NCI-H2081 (cell line): ENCODE results near the gene HLA-A.

Source experiments
- DNase-seq, 2 experiments: peaks; one replicate each; lab custom pipeline; 2025; lab: John Stamatoyannopoulos, UW

The HLA-A gene

DNA sequence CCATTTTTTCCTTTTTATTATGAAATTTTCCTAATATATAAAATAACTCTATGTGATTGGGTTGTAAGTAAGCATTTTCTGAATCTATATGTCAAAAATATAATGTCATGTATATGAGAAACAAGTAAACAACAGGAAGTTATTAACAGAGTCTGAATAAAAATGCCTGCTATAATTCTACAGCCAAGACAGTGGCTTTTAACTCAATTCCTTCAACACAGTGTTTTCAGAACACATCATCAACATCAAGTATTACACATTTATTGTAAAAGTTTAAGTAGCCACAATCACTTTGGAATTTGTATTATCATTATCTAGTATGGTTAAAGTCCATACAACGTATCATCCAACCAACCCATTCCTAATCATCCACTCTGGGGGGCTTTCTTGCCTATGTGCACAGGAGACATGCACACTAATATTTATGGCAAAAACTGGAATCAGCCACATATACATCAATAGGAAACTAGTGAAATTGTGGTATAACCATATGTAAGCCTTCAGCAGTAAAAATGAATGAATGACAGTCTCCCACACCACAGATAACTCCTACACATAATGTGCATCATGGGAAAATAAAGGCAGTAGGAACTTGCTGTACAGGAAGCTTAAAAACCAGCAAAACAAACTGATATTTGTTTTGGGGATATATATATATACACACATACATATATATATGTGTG lies 6.9 kb upstream of the HLA-A start:
- DNase-seq: no peak

- DNase-seq: no peak
Measured at GRCh38 chr6:29938746-29939508, 3.4 kb upstream of the HLA-A start.

- DNase-seq: no peak
Measured at GRCh38 chr6:29941016-29941415, 1.3 kb upstream of the HLA-A start.

DNA sequence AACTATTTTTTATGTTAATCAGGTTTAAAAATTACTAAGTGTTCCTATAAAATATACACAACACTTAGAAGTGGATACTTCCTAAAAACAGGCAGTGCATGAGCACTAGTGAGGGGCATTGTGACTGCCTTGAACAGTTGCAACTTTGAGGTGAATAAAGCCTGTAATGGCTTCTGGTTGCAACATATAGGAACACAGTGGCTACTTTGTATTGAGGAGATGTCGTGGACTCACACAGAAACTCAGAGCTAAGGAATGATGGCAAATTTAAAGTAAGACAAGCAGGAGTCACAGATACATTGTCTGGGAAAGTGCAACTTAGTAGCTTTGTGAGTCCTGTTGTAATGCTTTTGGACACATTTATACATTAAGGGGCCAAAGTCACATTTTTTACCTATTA lies 861 bp upstream of the HLA-A start:
- DNase-seq: no peak

GRCh38 chr6:29941916-29942274 lies 437 bp upstream of the HLA-A start:
- no peak for DNase-seq

DNA sequence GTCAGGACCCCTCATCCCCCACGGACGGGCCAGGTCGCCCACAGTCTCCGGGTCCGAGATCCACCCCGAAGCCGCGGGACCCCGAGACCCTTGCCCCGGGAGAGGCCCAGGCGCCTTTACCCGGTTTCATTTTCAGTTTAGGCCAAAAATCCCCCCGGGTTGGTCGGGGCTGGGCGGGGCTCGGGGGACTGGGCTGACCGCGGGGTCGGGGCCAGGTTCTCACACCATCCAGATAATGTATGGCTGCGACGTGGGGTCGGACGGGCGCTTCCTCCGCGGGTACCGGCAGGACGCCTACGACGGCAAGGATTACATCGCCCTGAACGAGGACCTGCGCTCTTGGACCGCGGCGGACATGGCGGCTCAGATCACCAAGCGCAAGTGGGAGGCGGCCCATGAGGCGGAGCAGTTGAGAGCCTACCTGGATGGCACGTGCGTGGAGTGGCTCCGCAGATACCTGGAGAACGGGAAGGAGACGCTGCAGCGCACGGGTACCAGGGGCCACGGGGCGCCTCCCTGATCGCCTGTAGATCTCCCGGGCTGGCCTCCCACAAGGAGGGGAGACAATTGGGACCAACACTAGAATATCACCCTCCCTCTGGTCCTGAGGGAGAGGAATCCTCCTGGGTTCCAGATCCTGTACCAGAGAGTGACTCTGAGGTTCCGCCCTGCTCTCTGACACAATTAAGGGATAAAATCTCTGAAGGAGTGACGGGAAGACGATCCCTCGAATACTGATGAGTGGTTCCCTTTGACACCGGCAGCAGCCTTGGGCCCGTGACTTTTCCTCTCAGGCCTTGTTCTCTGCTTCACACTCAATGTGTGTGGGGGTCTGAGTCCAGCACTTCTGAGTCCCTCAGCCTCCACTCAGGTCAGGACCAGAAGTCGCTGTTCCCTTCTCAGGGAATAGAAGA lies 978 bp downstream of the HLA-A start:
- no peak for DNase-seq

DNA sequence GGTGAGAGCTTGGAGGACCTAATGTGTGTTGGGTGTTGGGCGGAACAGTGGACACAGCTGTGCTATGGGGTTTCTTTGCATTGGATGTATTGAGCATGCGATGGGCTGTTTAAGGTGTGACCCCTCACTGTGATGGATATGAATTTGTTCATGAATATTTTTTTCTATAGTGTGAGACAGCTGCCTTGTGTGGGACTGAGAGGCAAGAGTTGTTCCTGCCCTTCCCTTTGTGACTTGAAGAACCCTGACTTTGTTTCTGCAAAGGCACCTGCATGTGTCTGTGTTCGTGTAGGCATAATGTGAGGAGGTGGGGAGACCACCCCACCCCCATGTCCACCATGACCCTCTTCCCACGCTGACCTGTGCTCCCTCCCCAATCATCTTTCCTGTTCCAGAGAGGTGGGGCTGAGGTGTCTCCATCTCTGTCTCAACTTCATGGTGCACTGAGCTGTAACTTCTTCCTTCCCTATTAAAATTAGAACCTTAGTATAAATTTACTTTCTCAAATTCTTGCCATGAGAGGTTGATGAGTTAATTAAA lies 3.0 kb downstream of the HLA-A start:
- no peak for DNase-seq

GRCh38 chr6:29946223-29947076 lies 4.1 kb downstream of the HLA-A start:
- DNase-seq: no peak

- no peak for DNase-seq
Measured at GRCh38 chr6:29947077-29947980, 5.0 kb downstream of the HLA-A start.

GRCh38 chr6:29948277-29948676 lies 5.9 kb downstream of the HLA-A start:
- DNase-seq: no peak

DNA sequence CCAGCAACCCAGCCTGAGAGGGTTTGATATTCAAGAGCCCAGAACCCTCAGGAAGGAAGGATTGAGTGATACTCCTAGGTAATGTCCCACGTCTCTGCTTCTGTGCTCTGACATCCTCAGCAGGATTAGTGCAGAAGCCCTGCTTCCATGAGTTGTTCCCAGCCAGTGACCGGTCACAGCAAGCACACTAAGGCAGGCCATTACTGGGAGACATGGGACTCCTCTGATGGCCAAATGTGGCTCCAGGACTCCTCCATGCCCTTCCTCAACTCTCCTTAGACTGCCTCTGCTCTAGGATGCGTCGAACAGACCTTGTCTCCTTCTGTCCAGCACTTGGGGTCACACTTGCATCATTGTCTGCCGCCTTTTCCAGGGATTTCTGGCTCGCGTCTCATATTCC lies 7.6 kb downstream of the HLA-A start:
- DNase-seq: no peak

DNA sequence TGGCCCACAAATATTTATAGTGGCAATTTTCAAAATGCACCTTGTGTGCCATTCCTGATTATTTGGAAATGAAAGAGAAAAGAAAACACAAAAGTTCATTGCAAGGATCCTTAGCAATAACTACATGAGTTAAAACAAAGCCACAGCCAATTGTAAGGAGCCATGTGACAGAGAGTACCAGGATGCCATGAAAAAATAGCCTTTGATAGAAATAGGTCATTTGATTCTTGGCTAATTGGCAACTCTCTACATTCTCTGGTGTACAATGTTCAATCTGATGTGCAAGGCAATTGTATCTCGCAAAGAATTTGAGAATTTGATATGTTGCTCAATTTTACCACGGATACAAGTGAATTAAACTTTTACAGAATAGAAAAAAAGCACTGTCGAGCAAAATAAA lies 9.6 kb downstream of the HLA-A start:
- no peak for DNase-seq

- no peak for DNase-seq
Measured at GRCh38 chr6:29953001-29953441, 10.7 kb downstream of the HLA-A start.

DNA sequence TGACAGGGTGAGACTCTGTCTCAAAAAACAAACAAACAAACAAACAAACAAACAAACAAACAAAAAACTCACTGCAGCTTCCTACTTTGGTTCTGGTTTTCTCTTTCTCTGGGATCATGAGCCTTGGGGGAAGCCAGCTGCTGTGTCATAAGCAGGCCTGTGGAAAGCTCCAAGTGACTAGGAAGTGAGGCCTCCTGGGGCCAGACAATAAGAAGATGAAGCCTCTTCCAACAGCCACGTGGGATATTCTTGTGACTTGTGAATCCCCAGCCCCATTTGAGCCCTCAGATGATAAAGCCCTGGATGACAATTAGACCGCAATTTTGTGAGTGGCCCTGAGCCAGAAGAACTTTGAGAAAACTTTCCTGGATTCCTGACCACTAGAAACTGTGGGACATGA lies 11.4 kb downstream of the HLA-A start:
- DNase-seq: no peak

DNA sequence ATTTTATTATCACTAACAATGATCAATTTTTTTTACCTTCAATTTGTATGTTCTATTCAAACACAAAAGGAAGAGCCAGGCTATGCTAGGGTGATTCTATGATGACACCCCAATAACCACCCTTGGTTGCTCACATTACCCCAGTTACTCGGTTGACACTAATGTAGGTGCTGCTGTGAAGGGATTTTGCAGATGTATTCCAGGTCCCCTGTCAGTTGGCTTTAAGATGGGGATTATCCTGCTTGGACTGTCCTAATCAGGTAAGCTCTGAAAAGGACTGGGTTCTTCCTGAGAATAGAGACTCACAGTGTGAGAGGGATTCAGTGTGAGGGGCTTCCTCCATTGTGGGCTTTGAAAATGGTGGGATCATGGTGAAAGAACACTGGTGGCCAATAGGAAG lies 11.9 kb downstream of the HLA-A start:
- no peak for DNase-seq

DNA sequence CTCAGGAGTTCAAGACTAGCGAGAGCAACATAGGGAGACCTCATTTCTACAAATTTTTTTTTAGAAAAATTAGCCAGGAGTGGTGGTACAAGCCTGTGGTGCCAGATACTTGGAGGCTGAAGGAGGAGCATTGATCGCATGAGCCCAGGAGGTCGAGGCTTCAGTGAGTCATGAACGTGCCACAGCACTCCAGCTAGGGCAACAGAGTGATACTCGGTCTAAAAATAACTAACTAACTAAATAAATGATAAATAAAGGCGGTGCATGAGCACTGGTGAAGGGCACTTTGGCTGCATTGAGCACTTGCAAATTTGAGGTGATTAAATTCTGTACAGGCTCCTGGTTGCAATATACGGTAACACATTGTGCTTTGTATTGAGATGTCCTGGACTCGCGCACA lies 13.5 kb downstream of the HLA-A start:
- no peak for DNase-seq

DNA sequence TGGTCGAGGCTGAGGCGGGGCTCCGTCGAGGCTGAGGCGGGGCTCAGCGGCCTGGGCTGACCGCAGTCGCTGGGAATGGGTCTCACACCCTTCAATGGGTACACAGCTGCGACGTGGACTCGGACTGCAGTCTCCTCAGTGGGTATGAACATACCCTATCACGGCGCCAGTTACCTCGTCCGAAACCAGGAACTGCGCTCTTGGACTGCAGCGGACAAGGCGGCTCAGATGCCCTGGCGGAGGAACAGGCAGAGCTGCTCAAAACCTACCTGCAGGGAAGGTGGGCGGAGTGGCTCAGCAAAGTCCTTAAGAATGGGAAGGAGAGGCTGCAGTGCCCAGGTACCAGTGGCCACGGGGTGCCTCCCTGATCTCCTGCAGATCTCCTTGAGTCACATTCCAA lies 14.2 kb downstream of the HLA-A start:
- DNase-seq: no peak

DNA sequence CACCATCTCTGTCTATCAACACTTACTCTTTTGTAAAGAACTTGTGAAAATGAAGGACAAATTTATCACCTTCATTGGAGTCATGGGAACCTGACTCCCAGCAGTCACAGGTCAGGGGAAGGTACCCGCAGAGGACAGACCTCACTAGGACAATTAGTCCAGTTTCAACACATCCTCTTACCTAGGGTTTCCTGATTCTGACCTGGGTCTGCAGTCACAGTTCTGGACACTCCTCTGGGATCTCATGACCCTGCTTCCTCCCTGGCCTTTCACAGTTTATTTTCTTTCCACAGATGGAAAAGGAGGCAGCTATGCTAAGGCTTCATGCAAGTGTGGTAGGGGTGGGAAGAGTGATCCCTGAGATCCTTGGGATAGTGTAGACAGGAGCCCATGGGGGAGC lies 15.7 kb downstream of the HLA-A start:
- no peak for DNase-seq

GRCh38 chr6:29958921-29959320 lies 16.6 kb downstream of the HLA-A start:
- no peak for DNase-seq

DNA sequence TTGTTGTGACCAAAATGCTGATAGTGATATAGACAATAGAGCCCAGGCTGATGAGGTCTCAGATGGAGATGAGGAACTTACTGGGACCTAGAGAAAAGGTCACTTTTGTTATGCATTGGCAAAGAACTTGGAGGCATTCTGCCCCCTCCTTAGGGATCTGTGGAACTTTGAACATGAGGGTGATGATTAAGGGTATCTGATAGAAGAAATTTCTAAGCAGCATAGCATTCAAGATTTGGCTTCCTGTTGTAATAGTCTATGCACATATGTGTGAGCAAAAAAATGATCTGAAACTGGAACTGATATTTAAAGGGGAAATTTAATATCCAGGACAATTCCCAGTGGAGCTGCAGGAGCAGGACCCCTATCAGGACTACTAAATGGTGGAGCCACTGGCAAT lies 17.1 kb downstream of the HLA-A start:
- DNase-seq: no peak
